ENCODE data around the gene CDH20. TPM values are rescaled to one million over a fixed set of nuclear protein-coding genes. Genes with fewer than 3 reads are reported as not detected.

The CDH20 gene
- total RNA-seq, 6 experiments from 2014 or later, result not detected

- no peak for DNase-seq
- H3K4me1 ChIP-seq, result no peaks in the 10 kb centered on the region
- H3K27ac ChIP-seq, result no peak overlapping the region
- H3K4me3 ChIP-seq, result no peak overlapping the region
- no peaks in the 10 kb centered on the region for H3K27me3 ChIP-seq
- no peak for TF ChIP-seq CTCF (IDR thresholded peaks at IDR 0.05)
- no peak for TF ChIP-seq POLR2A (IDR thresholded peaks at IDR 0.05)
- WGBS (ENCODE audit: insufficient coverage, low coverage, low lambda C conversion rate, missing lambda C conversion rate), result 82% methylated on average over 3 of the region's 3 CpGs
- intact Hi-C loops (cut with DNase I), result loop anchor here in 1 of 2 donors (10.0 kb wide), 1 partner anchor 173 kb away; no protein-coding TSS in a partner anchor
- ATAC-seq, result no peak
- no peaks in the 10 kb centered on the region for H3K9me3 ChIP-seq
- H3K36me3 ChIP-seq, result no peaks in the 10 kb centered on the region
Observed at GRCh38 chr18:61497422-61497821, 164.2 kb downstream of the CDH20 start.

GRCh38 chr18:61502472-61502871 lies 169.2 kb downstream of the CDH20 start:
- 14% methylated on average over 1 of the region's 1 CpG for WGBS (ENCODE audit: insufficient coverage, low coverage, low lambda C conversion rate, missing lambda C conversion rate)
- H3K4me3 ChIP-seq, result no peak overlapping the region
- ATAC-seq (peak; percentile 76 to 83 (median 82)), DNase-seq (no peak)
- TF ChIP-seq POLR2A (IDR thresholded peaks at IDR 0.05), result no peak
- peak; percentile 58 to 71 (median 62) for TF ChIP-seq CTCF (IDR thresholded peaks at IDR 0.05)
- H3K4me1 ChIP-seq, result no peaks in the 10 kb centered on the region
- H3K9me3 ChIP-seq, result no peaks in the 10 kb centered on the region
- no peaks in the 10 kb centered on the region for H3K36me3 ChIP-seq
- intact Hi-C loops (cut with DNase I), result no loop called here
- H3K27me3 ChIP-seq, result no peaks in the 10 kb centered on the region
- H3K27ac ChIP-seq, result no peak overlapping the region

GRCh38 chr18:61503688-61504087 lies 170.5 kb downstream of the CDH20 start:
- ATAC-seq (no peak), DNase-seq (no peak)
- H3K27ac ChIP-seq, result no peak overlapping the region
- WGBS (ENCODE audit: insufficient coverage, low coverage, low lambda C conversion rate, missing lambda C conversion rate), result 28% methylated on average over 2 of the region's 3 CpGs
- H3K4me1 ChIP-seq, result no peaks in the 10 kb centered on the region
- TF ChIP-seq POLR2A (IDR thresholded peaks at IDR 0.05) (no peak), CTCF (IDR thresholded peaks at IDR 0.05) (no peak)
- no peaks in the 10 kb centered on the region for H3K27me3 ChIP-seq
- no peak overlapping the region for H3K4me3 ChIP-seq
- intact Hi-C loops (cut with DNase I), result no loop called here
- H3K9me3 ChIP-seq, result no peaks in the 10 kb centered on the region
- no peaks in the 10 kb centered on the region for H3K36me3 ChIP-seq

- H3K4me3 ChIP-seq, result no peak overlapping the region
Observed at GRCh38 chr18:61528961-61529360, 195.7 kb downstream of the CDH20 start.

More at GRCh38 chr18:61528961-61529360, 195.7 kb downstream of the CDH20 start:
- no peaks in the 10 kb centered on the region for H3K9me3 ChIP-seq
- DNase-seq (no peak), ATAC-seq (no peak)
- no peaks in the 10 kb centered on the region for H3K4me1 ChIP-seq
- no peak overlapping the region for H3K27ac ChIP-seq
- 64% methylated on average over 6 of the region's 6 CpGs for WGBS (ENCODE audit: insufficient coverage, low coverage, low lambda C conversion rate, missing lambda C conversion rate)
- no peak for TF ChIP-seq POLR2A (IDR thresholded peaks at IDR 0.05)
- no peak for TF ChIP-seq CTCF (IDR thresholded peaks at IDR 0.05)
- intact Hi-C loops (cut with DNase I), result no loop called here
- H3K27me3 ChIP-seq, result no peaks in the 10 kb centered on the region
- no peaks in the 10 kb centered on the region for H3K36me3 ChIP-seq
